B cell (primary cell): Measurements from ENCODE around the gene CEP95. TPM values are rescaled to one million over a fixed set of nuclear protein-coding genes. Genes with fewer than 3 reads are reported as not detected.

Experiments
- ATAC-seq: fragments of 200-7000 bp; cut with Tn5 transposase; one replicate; pipeline ENCODE4 v1.10.0; 2021; ENCODE audit warnings: low read depth, mild to moderate bottlenecking, moderate number of reproducible peaks, moderate library complexity
- CTCF ChIA-PET: fragments of 350-600 bp; sonication (Branson Sonifier 250); formaldehyde crosslinking; loops from one replicate; lab custom pipeline; 2021; ENCODE audit warnings: antibody characterized with exemption, inconsistent platforms; lab: Charles Lee
- POLR2A ChIA-PET: fragments of 350-600 bp; sonication (Branson Sonifier 250); formaldehyde crosslinking; loops from one replicate; lab custom pipeline; 2021; ENCODE audit warnings: antibody characterized with exemption; lab: Charles Lee
- DNase-seq: peaks from one replicate; pipeline ENCODE4 v3.0.0; 2013
- H2AFZ ChIP-seq: 2 replicates; pipeline ENCODE4 v1.6.1; 2012; ENCODE audit warnings: mild to moderate bottlenecking, low read depth, low read length; ENCODE audit not compliant: insufficient read depth, poor library complexity, severe bottlenecking
- H3K27ac ChIP-seq, 2 donors: 1 replicate in 1 of 2; 2 replicates in 1 of 2; pipeline ENCODE4 v1.5.1; 2012 to 2013; ENCODE audit warnings: low read length in 2 of 2, mild to moderate bottlenecking in 2 of 2, moderate library complexity in 1 of 2
- H3K27me3 ChIP-seq, 4 experiments: fragments of 200-600 bp in 1 of 4; sonication (generic) in 1 of 4; replicated peaks in 1 of 4; 1 replicate in 2 of 4; 2 replicates in 2 of 4; pipeline versions ENCODE4 v1.6.1 to v1.7.0; 2013 to 2016; ENCODE audit warnings: low read length in 3 of 4, mild to moderate bottlenecking in 2 of 4, mixed read lengths in 1 of 4, moderate library complexity in 1 of 4; ENCODE audit not compliant: insufficient read depth in 4 of 4, control insufficient read depth in 3 of 4; ENCODE audit errors: control extremely low read depth in 1 of 4
- H3K36me3 ChIP-seq, 2 experiments: replicated peaks in 1 of 2; 1 replicate in 1 of 2; 2 replicates in 1 of 2; pipeline versions ENCODE4 v1.6.1 to v1.7.1; 2013; ENCODE audit warnings: low read length in 1 of 2; ENCODE audit not compliant: insufficient read depth in 2 of 2, control insufficient read depth in 1 of 2; ENCODE audit errors: control extremely low read depth in 1 of 2, extremely low read depth in 1 of 2
- H3K4me1 ChIP-seq, 2 donors: fragments of 200-600 bp in 1 of 2; sonication (generic) in 1 of 2; 1 replicate in 1 of 2; 2 replicates in 1 of 2; pipeline versions ENCODE4 v1.5.1 to v1.6.1; 2013 to 2017; ENCODE audit warnings: low read length in 2 of 2; ENCODE audit not compliant: control insufficient read depth in 2 of 2, insufficient read depth in 2 of 2
- H3K4me2 ChIP-seq: replicated peaks from 2 replicates; pipeline ENCODE3; 2012; ENCODE audit warnings: mild to moderate bottlenecking, low read depth, low read length; ENCODE audit not compliant: poor library complexity, severe bottlenecking
- H3K4me3 ChIP-seq, 5 experiments: fragments of 200-600 bp in 1 of 5; sonication (generic) in 1 of 5; 1 replicate in 3 of 5; 2 replicates in 2 of 5; pipeline versions ENCODE4 v1.5.1 to v1.7.0; 2011 to 2016; ENCODE audit warnings: low read length in 4 of 5, mild to moderate bottlenecking in 4 of 5, low read depth in 2 of 5, control low read depth in 1 of 5, moderate library complexity in 1 of 5; ENCODE audit not compliant: insufficient read depth in 1 of 5; ENCODE audit errors: control extremely low read depth in 1 of 5, extremely low read depth in 1 of 5
- H3K79me2 ChIP-seq: fragments of 200-600 bp; sonication (generic); one replicate; pipeline ENCODE4 v1.6.0; 2016; ENCODE audit warnings: low read length; ENCODE audit not compliant: control insufficient read depth, insufficient read depth
- H3K9ac ChIP-seq: fragments of 200-600 bp; sonication (generic); 2 replicates; pipeline ENCODE4 v1.6.1; 2017; ENCODE audit warnings: mild to moderate bottlenecking, low read length, moderate library complexity
- H3K9me3 ChIP-seq, 3 donors: one replicate each; pipeline versions ENCODE4 v1.6.1 to v1.7.1; 2013; ENCODE audit warnings: low read length in 2 of 3; ENCODE audit not compliant: control insufficient read depth in 2 of 3, insufficient read depth in 1 of 3; ENCODE audit errors: control extremely low read depth in 1 of 3
- H4K20me1 ChIP-seq: 2 replicates; pipeline ENCODE4 v1.6.0; 2012; ENCODE audit warnings: mild to moderate bottlenecking, low read length; ENCODE audit not compliant: insufficient read depth, control insufficient read depth, poor library complexity, severe bottlenecking
- H3K27ac Mint-ChIP-seq: one replicate; pipeline ENCODE4 v1.8.0; 2021; ENCODE audit warnings: mixed read lengths
- H3K27me3 Mint-ChIP-seq: one replicate; pipeline ENCODE4 v1.8.0; 2021; ENCODE audit warnings: mixed read lengths
- H3K4me1 Mint-ChIP-seq: one replicate; pipeline ENCODE4 v1.8.0; 2021; ENCODE audit warnings: mixed read lengths
- H3K4me3 Mint-ChIP-seq: one replicate; pipeline ENCODE4 v1.8.0; 2021; ENCODE audit warnings: mixed read lengths
- H3K9me3 Mint-ChIP-seq: one replicate; pipeline ENCODE4 v1.8.0; 2022; ENCODE audit warnings: mixed read lengths; ENCODE audit not compliant: insufficient read depth
- CTCF ChIP-seq: fragments of 200-600 bp; IDR thresholded peaks from one replicate; pipeline ENCODE4 v1.8.0; 2022; ENCODE audit warnings: antibody characterized with exemption, mild to moderate bottlenecking
- EZH2 ChIP-seq: IDR thresholded peaks from 2 replicates; pipeline ENCODE4 v1.6.1; 2012; ENCODE audit warnings: borderline replicate concordance, low read depth, mild to moderate bottlenecking, moderate library complexity, low read length; ENCODE audit not compliant: insufficient read depth, poor library complexity, severe bottlenecking
- WGBS: methylation state at CpG from one replicate; pipeline ENCODE4 v1.1.5; 2013; ENCODE audit warnings: missing lambda C conversion rate; ENCODE audit not compliant: insufficient coverage; 5-methylcytosine and 5-hydroxymethylcytosine counted together
- intact Hi-C: fragments of 100-400 bp; cut with micrococcal nuclease; formaldehyde crosslinking; loops from one replicate; pipeline ENCODE4 v1.10.0; 2022
- polyA plus RNA-seq: library from polyadenylated mRNA; depleted of rRNA; stranded (reverse); fragments of >200 nt; gene quantifications from 2 replicates; pipeline ENCODE4 v1.2.3, GENCODE V29; 2012
- total RNA-seq, 2 donors: library from RNA; stranded (reverse); fragments of 120-200 nt in 1 of 2; gene quantifications; 1 replicate in 1 of 2; 2 replicates in 1 of 2; pipeline versions ENCODE4 v1.2.3 to v1.2.4, GENCODE V29; 2013 to 2022

The CEP95 gene
- total and polyA plus RNA-seq, 2 donors (not counting 1 experiment from before 2014, with no cell fraction given) = 71.1 to 122 TPM

GRCh38 chr17:64547319-64547718, 40.5 kb downstream of the CEP95 start:
- Histone ChIP-seq H3K4me3 (no peak overlapping the region), H3K27ac (no peak overlapping the region), H3K4me1 (no peaks in the 10 kb centered on the region), H3K9ac (no peak overlapping the region), H3K9me3 (no peaks in the 10 kb centered on the region), H2AFZ (no peak overlapping the region), H3K79me2 (no peaks in the 10 kb centered on the region), H3K4me2 (no peak overlapping the region), H4K20me1 (no peaks in the 10 kb centered on the region), H3K36me3 (peaks cover 0 to 49% of the 10 kb centered on the region in 2 experiments), H3K27me3 (no peaks in the 10 kb centered on the region)
- Mint-ChIP-seq H3K9me3 (no peaks in the 10 kb centered on the region), H3K27me3 (no peaks in the 10 kb centered on the region), H3K4me1 (no peaks in the 10 kb centered on the region), H3K27ac (no peak overlapping the region), H3K4me3 (no peak overlapping the region)
- ChIA-PET CTCF (no interaction called here), POLR2A (no interaction called here)
- intact Hi-C loops = no loop called here
- 95% methylated on average over 6 of the region's 10 CpGs for WGBS
- no peak for ATAC-seq
- no peak for DNase-seq
- TF ChIP-seq CTCF = no peak
- TF ChIP-seq EZH2 = no peak

GRCh38 chr17:64551461-64551860, 44.7 kb downstream of the CEP95 start:
- Mint-ChIP-seq H3K27ac (no peak overlapping the region), H3K4me1 (no peaks in the 10 kb centered on the region), H3K4me3 (no peak overlapping the region), H3K27me3 (no peaks in the 10 kb centered on the region), H3K9me3 (no peaks in the 10 kb centered on the region)
- Histone ChIP-seq H4K20me1 (no peaks in the 10 kb centered on the region), H3K4me2 (no peak overlapping the region), H3K4me3 (no peak overlapping the region), H3K9ac (no peak overlapping the region), H3K36me3 (peaks cover 0 to 53% of the 10 kb centered on the region in 2 experiments), H3K27me3 (no peaks in the 10 kb centered on the region), H3K4me1 (no peaks in the 10 kb centered on the region), H3K9me3 (no peaks in the 10 kb centered on the region), H3K79me2 (no peaks in the 10 kb centered on the region), H2AFZ (no peak overlapping the region), H3K27ac (no peak overlapping the region)
- CTCF ChIA-PET = interaction anchor here (1.0 to 1.8 kb wide), 3 partner anchors 9 to 18 kb away, joined by 3 to 4 read pairs (median 3); no protein-coding TSS in a partner anchor
- POLR2A ChIA-PET = no interaction called here
- WGBS = no CpG with 5 or more reads among the region's 5 CpGs
- intact Hi-C loops = no loop called here
- no peak for ATAC-seq
- DNase-seq = no peak
- no peak for TF ChIP-seq CTCF
- no peak for TF ChIP-seq EZH2
